ENCODE measurements around the gene CCDC182. TPM values are rescaled to one million over a fixed set of nuclear protein-coding genes. Genes with fewer than 3 reads are reported as not detected.
A peak's percentile ranks its signal among the peaks of the same experiment; 100 is the strongest.

The CCDC182 gene
- total and polyA plus RNA-seq, 9 of the 15 experiments (the other 6 are each of a cell fraction or from before 2014, with no cell fraction given): not detected

- H3K36me3 ChIP-seq (ENCODE audit: control insufficient read depth, insufficient read depth, low read length): no peaks in the 10 kb centered on the region
- no peaks in the 10 kb centered on the region for H4K20me1 ChIP-seq (replicated peaks; ENCODE audit: control insufficient read depth, insufficient read depth, low read length)
- BruUV-seq (replicated peaks): no TSS peak
- FAIRE-seq: no peak
- no peaks in the 10 kb centered on the region for H3K9me1 ChIP-seq (ENCODE audit: control insufficient read depth, insufficient read depth, low read length)
- no peak overlapping the region for H3K9ac ChIP-seq (ENCODE audit: insufficient read depth in 1 of 2, low read depth in 2 of 2, low read length in 2 of 2)
- ChIA-PET POLR2A (interaction anchor here (1.3 kb wide), 1 partner anchor 11 kb away, joined by 5 read pairs; no protein-coding TSS in a partner anchor), CTCF (ENCODE audit: low intra/inter-chr PET ratio) (no interaction called here)
- ATAC-seq: no peak
- no peak overlapping the region for H3K4me3 ChIP-seq
- in situ Hi-C loops (cut with MboI): no loop called here
- no peak for DNase-seq (ENCODE audit: extremely low read depth in 1 of 4, low spot score in 3 of 4)
- peaks cover 2 to 36% of the 10 kb centered on the region in 2 experiments; a peak in 3 of 5 replicates for H3K27me3 ChIP-seq (ENCODE audit: control insufficient read depth in 2 of 2, insufficient read depth in 2 of 2, low read length in 2 of 2)
- no peak overlapping the region for H3K27ac ChIP-seq (ENCODE audit: extremely low read depth, low read depth, low read length)
- intact Hi-C loops (cut with micrococcal nuclease): no loop called here
- 0% methylated on average over 3 of the region's 3 CpGs for WGBS (ENCODE audit: insufficient coverage, low coverage, missing lambda C conversion rate)
- H2AFZ ChIP-seq (ENCODE audit: low read depth, low read length): no peak overlapping the region
- H3K4me2 ChIP-seq (ENCODE audit: insufficient read depth, low read length): no peak overlapping the region
- H3K9me3 ChIP-seq (replicated peaks; ENCODE audit: control insufficient read depth, insufficient read depth, low read depth, low read length): no peaks in the 10 kb centered on the region
- TF ChIP-seq, protein P1, sequence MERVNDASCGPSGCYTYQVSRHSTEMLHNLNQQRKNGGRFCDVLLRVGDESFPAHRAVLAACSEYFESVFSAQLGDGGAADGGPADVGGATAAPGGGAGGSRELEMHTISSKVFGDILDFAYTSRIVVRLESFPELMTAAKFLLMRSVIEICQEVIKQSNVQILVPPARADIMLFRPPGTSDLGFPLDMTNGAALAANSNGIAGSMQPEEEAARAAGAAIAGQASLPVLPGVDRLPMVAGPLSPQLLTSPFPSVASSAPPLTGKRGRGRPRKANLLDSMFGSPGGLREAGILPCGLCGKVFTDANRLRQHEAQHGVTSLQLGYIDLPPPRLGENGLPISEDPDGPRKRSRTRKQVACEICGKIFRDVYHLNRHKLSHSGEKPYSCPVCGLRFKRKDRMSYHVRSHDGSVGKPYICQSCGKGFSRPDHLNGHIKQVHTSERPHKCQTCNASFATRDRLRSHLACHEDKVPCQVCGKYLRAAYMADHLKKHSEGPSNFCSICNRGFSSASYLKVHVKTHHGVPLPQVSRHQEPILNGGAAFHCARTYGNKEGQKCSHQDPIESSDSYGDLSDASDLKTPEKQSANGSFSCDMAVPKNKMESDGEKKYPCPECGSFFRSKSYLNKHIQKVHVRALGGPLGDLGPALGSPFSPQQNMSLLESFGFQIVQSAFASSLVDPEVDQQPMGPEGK (CRISPR knock-in tag; IDR thresholded peaks at IDR 0.05; ENCODE audit: borderline replicate concordance): no peak
- TF ChIP-seq NFIC (IDR thresholded peaks at IDR 0.05): peak; percentile 48; the same call in 1 of the 2 replicates
- H3K4me1 ChIP-seq (replicated peaks in 1 of 2; ENCODE audit: control insufficient read depth in 2 of 2, insufficient read depth in 2 of 2, low read length in 2 of 2): no peaks in the 10 kb centered on the region; a peak in 2 of 5 replicates
- no peaks in the 10 kb centered on the region for H3K79me2 ChIP-seq (ENCODE audit: control insufficient read depth, insufficient read depth, low read length)
Observed at GRCh38 chr17:57696050-57696449, 49.0 kb downstream of the CCDC182 start.

Small RNA genes lying within 50 kb of the gene (small RNA-seq; reads per million reads assigned to genes)
- not detected for gene RN7SKP94

Other genes starting within 250 kb of the CCDC182 start
- 59.1 and 83.0 TPM in 2 replicates for gene MRPS23, start 104.7 kb upstream of the CCDC182 start, total RNA-seq (2014; rRNA removed)
- 109 and 125 TPM in 2 replicates for gene MRPS23, start 104.7 kb upstream of the CCDC182 start, total RNA-seq (2014; rRNA removed; fragmentation: Illumina TruSeq; extraction: Trizol)
- 98.8 and 100.0 TPM in 2 replicates for gene MRPS23, start 104.7 kb upstream of the CCDC182 start, total RNA-seq (2015; rRNA removed; fragmentation: Illumina TruSeq; extraction: Trizol)
- gene MRPS23, start 104.7 kb upstream of the CCDC182 start, total RNA-seq (2021): 91.4 and 96.4 TPM in 2 replicates
- gene MRPS23, start 104.7 kb upstream of the CCDC182 start, polyA plus RNA-seq (2011; rRNA removed): 63.6 and 79.0 TPM in 2 replicates
- 92.9 and 114 TPM in 2 replicates for gene MRPS23, start 104.7 kb upstream of the CCDC182 start, polyA plus RNA-seq (2014; fragmentation: Illumina TruSeq; extraction: Trizol)
- gene MRPS23, start 104.7 kb upstream of the CCDC182 start, polyA plus RNA-seq (2014; fragmentation: Nextera tagmentation; extraction: Ambion mirVana): 100 to 1,000 TPM; 233 to 298 TPM
- 105 and 127 TPM in 2 replicates for gene MRPS23, start 104.7 kb upstream of the CCDC182 start, polyA plus RNA-seq (2014; rRNA removed)
- gene CUEDC1, start 210.1 kb upstream of the CCDC182 start, total RNA-seq (2014; rRNA removed): 0.33 and 1.5 TPM in 2 replicates
- gene CUEDC1, start 210.1 kb upstream of the CCDC182 start, total RNA-seq (2014; rRNA removed; fragmentation: Illumina TruSeq; extraction: Trizol): 0.64 and 0.65 TPM in 2 replicates
- gene CUEDC1, start 210.1 kb upstream of the CCDC182 start, total RNA-seq (2015; rRNA removed; fragmentation: Illumina TruSeq; extraction: Trizol): 0.62 and 0.94 TPM in 2 replicates
- gene CUEDC1, start 210.1 kb upstream of the CCDC182 start, total RNA-seq (2021): 1.0 and 2.5 TPM in 2 replicates
- 1.7 and 2.0 TPM in 2 replicates for gene CUEDC1, start 210.1 kb upstream of the CCDC182 start, polyA plus RNA-seq (2011; rRNA removed)
- gene CUEDC1, start 210.1 kb upstream of the CCDC182 start, polyA plus RNA-seq (2014; fragmentation: Illumina TruSeq; extraction: Trizol): 1.5 and 1.7 TPM in 2 replicates
- under 1 TPM in 1 of 2 experiments, not detected in 1; 0.20 TPM for gene CUEDC1, start 210.1 kb upstream of the CCDC182 start, polyA plus RNA-seq (2014; fragmentation: Nextera tagmentation; extraction: Ambion mirVana)
- gene CUEDC1, start 210.1 kb upstream of the CCDC182 start, polyA plus RNA-seq (2014; rRNA removed): 2.5 and 4.1 TPM in 2 replicates
- 17.8 and 19.3 TPM in 2 replicates for gene VEZF1, start 243.0 kb upstream of the CCDC182 start, total RNA-seq (2014; rRNA removed)
- 25.9 and 26.2 TPM in 2 replicates for gene VEZF1, start 243.0 kb upstream of the CCDC182 start, total RNA-seq (2014; rRNA removed; fragmentation: Illumina TruSeq; extraction: Trizol)
- 26.2 and 26.8 TPM in 2 replicates for gene VEZF1, start 243.0 kb upstream of the CCDC182 start, total RNA-seq (2015; rRNA removed; fragmentation: Illumina TruSeq; extraction: Trizol)
- 24.6 and 25.7 TPM in 2 replicates for gene VEZF1, start 243.0 kb upstream of the CCDC182 start, total RNA-seq (2021)
- gene VEZF1, start 243.0 kb upstream of the CCDC182 start, polyA plus RNA-seq (2011; rRNA removed): 18.2 and 22.1 TPM in 2 replicates
- 28.3 and 33.4 TPM in 2 replicates for gene VEZF1, start 243.0 kb upstream of the CCDC182 start, polyA plus RNA-seq (2014; fragmentation: Illumina TruSeq; extraction: Trizol)
- 1 to 10 TPM; 9.5 to 9.8 TPM for gene VEZF1, start 243.0 kb upstream of the CCDC182 start, polyA plus RNA-seq (2014; fragmentation: Nextera tagmentation; extraction: Ambion mirVana)
- 12.3 and 15.5 TPM in 2 replicates for gene VEZF1, start 243.0 kb upstream of the CCDC182 start, polyA plus RNA-seq (2014; rRNA removed)